Loucy (cell line): ENCODE measurements around the gene TFPI2.
"Not testable (repeated sequence)": the region's sequence is repeated elsewhere in the genome, so short reads cannot be mapped to it uniquely, and the experiment has no call there.

ENCODE experiments used
- CTCF ChIP-seq: fragments of 200-600 bp; sonication (generic); conservative IDR thresholded peaks from 2 replicates; pipeline ENCODE4 v1.5.1; 2014; ENCODE audit warnings: mild to moderate bottlenecking, antibody characterized with exemption, low read length
- EZH2phosphoT487 ChIP-seq: fragments of 200-600 bp; IDR thresholded peaks from 2 replicates; pipeline ENCODE4 v1.6.1; 2018; ENCODE audit warnings: antibody characterized with exemption, mild to moderate bottlenecking, moderate library complexity, borderline replicate concordance

GRCh38 chr7:93911242-93911641 is 20.7 kb upstream of the TFPI2 start:
- not testable (repeated sequence) for TF ChIP-seq CTCF, EZH2phosphoT487
